ENCODE measurements around the gene SS18L1. TPM values are rescaled to one million over a fixed set of nuclear protein-coding genes. Genes with fewer than 3 reads are reported as not detected.
A peak's percentile ranks its signal among the peaks of the same experiment; 100 is the strongest.

SS18L1 gene, protein sequence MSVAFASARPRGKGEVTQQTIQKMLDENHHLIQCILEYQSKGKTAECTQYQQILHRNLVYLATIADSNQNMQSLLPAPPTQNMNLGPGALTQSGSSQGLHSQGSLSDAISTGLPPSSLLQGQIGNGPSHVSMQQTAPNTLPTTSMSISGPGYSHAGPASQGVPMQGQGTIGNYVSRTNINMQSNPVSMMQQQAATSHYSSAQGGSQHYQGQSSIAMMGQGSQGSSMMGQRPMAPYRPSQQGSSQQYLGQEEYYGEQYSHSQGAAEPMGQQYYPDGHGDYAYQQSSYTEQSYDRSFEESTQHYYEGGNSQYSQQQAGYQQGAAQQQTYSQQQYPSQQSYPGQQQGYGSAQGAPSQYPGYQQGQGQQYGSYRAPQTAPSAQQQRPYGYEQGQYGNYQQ
- 10 to 100 TPM; 54.6 to 69.5 TPM for total RNA-seq
- 16.2 TPM for polyA plus RNA-seq (ENCODE audit: insufficient read depth, low read depth, low replicate concordance)
- long read RNA-seq, donor 1, full-length matches to known transcripts, result 3 of 3 reads
- long read RNA-seq, donor 1, partial matches to known transcripts, result 0 of 3 reads
- long read RNA-seq, donor 1, other reads (novel, unspliced or antisense), result 0 of 3 reads
- long read RNA-seq, donor 2, full-length matches to known transcripts, result 2 of 2 reads
- long read RNA-seq, donor 2, partial matches to known transcripts, result 0 of 2 reads
- long read RNA-seq, donor 2, other reads (novel, unspliced or antisense), result 0 of 2 reads

DNA sequence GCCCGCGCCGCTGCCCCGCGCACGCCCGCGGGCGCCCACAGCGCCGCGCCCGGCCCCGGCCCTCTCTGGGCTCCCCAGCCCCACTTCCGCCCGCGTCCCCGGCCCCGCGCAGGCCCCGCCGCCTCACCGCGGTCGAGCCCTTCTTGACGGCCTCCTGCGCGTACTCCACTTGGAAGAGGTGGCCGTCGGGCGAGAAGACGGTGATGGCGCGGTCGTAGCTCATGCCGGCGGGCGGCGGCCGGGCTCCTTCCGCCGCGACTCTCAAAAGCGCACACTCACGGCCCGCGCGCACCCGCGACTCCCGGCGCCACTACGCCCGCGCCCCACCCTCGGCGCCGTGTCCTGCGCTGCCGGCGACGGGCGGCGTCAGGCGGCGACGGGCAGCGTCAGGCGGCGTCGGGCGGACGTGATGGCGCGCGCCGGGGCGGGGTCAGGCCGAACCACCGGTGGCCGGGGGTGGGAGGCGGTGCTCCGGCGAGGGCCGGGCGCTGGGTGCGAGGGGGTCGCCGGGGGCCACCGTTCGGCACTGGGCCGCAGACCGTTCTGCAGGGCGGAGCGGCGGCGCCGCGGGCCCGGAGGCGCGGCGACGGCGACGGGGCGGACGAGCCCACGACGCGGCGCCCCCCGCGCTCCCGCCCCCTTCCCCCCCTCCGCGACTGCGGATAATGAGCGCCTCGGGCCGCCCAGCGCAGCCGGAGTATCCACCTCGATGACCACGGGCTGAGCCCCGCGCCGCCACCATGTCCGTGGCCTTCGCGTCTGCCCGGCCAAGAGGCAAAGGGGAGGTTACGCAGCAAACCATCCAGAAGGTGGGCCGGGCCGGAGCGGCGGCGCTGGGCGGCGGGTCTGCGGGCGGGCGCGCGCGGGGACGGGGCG, at the start of gene SS18L1, which contains the start of gene PSMA7:
SS18L1 (plus strand) TSS at position 689 of the 876 bp plus-strand sequence; CDS start at position 741, 52 bp downstream.
PSMA7 (minus strand) TSS at position 314 of the 876 bp plus-strand sequence; CDS start at position 223, 91 bp downstream.
- Histone ChIP-seq H3K4me1 (peaks cover 32% of the 10 kb centered on the region), H3K9me3 (no peaks in the 10 kb centered on the region), H3K36me3 (ENCODE audit: low read depth, missing control alignments) (no peaks in the 10 kb centered on the region), H3K27me3 (no peaks in the 10 kb centered on the region), H3K27ac (peak within 1 kb of the TSS; percentile 77 to 98), H3K4me3 (peak within 1 kb of the TSS; percentile 77 to 92)
- WGBS, 2 donors, result 1% methylated on average over 81 of the region's 148 CpGs; no CpG with 5 or more reads in 1 of the 2 donors
- intact Hi-C loops (cut with DNase I; ENCODE audit: low total_unique reads), result loop anchor here (5.0 kb wide), 1 partner anchor 76 kb away; the partner anchor contains the start of gene TAF4
- peak; percentile 84 for DNase-seq
- peak; percentile 77 for TF ChIP-seq POLR2A (IDR thresholded peaks at IDR 0.05)
- TF ChIP-seq, protein P1, sequence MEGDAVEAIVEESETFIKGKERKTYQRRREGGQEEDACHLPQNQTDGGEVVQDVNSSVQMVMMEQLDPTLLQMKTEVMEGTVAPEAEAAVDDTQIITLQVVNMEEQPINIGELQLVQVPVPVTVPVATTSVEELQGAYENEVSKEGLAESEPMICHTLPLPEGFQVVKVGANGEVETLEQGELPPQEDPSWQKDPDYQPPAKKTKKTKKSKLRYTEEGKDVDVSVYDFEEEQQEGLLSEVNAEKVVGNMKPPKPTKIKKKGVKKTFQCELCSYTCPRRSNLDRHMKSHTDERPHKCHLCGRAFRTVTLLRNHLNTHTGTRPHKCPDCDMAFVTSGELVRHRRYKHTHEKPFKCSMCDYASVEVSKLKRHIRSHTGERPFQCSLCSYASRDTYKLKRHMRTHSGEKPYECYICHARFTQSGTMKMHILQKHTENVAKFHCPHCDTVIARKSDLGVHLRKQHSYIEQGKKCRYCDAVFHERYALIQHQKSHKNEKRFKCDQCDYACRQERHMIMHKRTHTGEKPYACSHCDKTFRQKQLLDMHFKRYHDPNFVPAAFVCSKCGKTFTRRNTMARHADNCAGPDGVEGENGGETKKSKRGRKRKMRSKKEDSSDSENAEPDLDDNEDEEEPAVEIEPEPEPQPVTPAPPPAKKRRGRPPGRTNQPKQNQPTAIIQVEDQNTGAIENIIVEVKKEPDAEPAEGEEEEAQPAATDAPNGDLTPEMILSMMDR (IDR thresholded peaks at IDR 0.05), result no peak

DNA sequence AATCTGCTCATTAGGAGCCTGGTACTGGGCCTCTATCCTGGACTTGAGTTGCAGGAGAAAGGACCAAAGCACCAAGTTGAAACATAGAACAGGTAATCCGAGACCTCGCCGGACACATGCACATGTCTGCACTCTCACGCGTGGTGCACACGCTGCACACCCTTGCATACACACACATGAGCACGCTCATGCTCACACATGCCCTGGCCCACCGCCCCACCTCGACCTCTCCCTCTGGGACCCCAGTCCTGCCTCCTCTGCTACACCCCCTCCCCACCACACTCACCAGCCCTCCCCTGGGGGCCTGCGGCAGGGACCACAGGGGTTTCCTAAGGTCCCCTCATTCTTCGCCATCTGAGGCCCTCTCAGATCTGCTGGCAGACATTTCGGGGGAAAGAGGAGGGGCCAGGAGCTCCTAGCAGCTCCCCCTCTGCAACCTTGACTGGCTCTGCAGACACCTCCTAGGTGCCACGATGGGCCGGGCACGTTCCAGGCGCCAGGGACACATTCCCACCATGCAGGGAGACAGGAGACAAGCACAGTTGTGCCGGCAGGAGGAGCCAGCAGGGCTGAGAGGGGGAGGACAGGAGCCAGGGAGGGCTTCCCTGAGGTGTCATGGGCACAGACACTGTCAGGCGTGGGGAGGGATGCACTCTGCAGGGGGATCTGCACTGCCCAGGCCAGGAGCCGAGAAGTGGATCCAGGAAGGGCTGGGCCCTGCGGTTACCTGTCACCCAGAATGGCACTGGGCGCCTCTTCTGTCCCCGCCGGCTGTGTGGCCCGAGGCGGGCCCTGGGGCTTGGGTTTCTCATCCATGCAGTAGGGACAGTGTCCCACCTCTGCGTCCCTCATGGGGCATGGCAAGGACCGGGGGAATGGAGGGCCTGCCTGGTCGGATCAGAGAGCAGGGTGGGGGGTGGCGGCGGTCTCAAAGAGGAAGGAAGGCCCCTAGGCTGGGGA, 46.9 kb upstream of the SS18L1 start:
- Histone ChIP-seq H3K4me3 (no peak overlapping the region), H3K9me3 (no peaks in the 10 kb centered on the region), H3K27ac (no peak overlapping the region), H3K36me3 (ENCODE audit: low read depth, missing control alignments) (no peaks in the 10 kb centered on the region), H3K27me3 (no peaks in the 10 kb centered on the region), H3K4me1 (no peaks in the 10 kb centered on the region)
- no peak for DNase-seq
- TF ChIP-seq POLR2A (IDR thresholded peaks at IDR 0.05), result no peak
- TF ChIP-seq, protein P1 (IDR thresholded peaks at IDR 0.05), result no peak
- WGBS, 2 donors, result 85 to 94% methylated on average over 23 to 30 of the region's 30 CpGs
- intact Hi-C loops (cut with DNase I; ENCODE audit: low total_unique reads), result no loop called here

DNA sequence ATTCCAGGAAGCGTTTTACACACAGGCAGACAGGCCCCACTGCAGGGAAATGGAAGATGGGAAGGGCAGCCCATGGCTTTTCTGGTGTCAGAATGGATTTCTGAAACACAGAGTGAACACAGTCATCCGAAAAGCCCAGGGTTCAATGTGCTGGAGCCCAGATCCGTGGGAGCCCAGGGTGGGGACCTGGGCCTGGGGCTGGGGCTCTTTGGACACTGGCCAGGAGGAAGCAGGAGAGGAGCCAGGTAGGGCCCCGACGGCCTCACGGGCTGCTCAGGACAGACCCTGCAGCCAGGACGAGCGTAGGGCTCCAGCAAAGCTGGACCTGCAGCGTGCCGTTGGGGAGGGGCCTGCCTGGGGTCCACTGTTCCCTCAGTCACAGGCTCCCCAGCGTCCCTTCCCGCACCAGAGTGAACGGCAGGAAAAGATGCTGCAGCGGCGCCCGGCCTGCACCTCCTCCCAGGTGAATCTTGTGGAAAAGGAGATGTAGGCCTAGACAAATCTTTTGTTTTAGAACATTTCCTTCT, 45.6 kb upstream of the SS18L1 start:
- no peak overlapping the region for H3K4me3 ChIP-seq
- WGBS, 2 donors, result 84 to 86% methylated on average over 11 to 16 of the region's 16 CpGs
- TF ChIP-seq, protein P1 (IDR thresholded peaks at IDR 0.05), result no peak
- TF ChIP-seq POLR2A (IDR thresholded peaks at IDR 0.05), result no peak
- no peaks in the 10 kb centered on the region for H3K36me3 ChIP-seq (ENCODE audit: low read depth, missing control alignments)
- no peak overlapping the region for H3K27ac ChIP-seq
- H3K4me1 ChIP-seq, result no peaks in the 10 kb centered on the region
- H3K27me3 ChIP-seq, result no peaks in the 10 kb centered on the region
- intact Hi-C loops (cut with DNase I; ENCODE audit: low total_unique reads), result no loop called here
- no peak for DNase-seq
- H3K9me3 ChIP-seq, result no peaks in the 10 kb centered on the region

All from testis (tissue), 5 donors.